Measurements from ENCODE around the gene EPB41L4B. TPM values are rescaled to one million over a fixed set of nuclear protein-coding genes. Genes with fewer than 3 reads are reported as not detected.
"Not testable (repeated sequence)": the region's sequence is repeated elsewhere in the genome, so short reads cannot be mapped to it uniquely, and the experiment has no call there.

Gene EPB41L4B
- total RNA-seq (10 to 100 TPM in 2 of 10 donors, 1 to 10 TPM in 8; 2.4 to 15.2 (median 4.7) TPM), polyA plus RNA-seq (1 to 10 TPM in 1 of 2 donors, under 1 TPM in 1; 0.20 to 3.4 TPM)
- long read RNA-seq, donor 1, full-length matches to known transcripts, result 3 of 31 reads
- long read RNA-seq, donor 1, partial matches to known transcripts, result 6 of 31 reads
- long read RNA-seq, donor 1, other reads (novel, unspliced or antisense), result 22 of 31 reads
- long read RNA-seq, donor 2, full-length matches to known transcripts, result 1 of 18 reads
- long read RNA-seq, donor 2, partial matches to known transcripts, result 4 of 18 reads
- long read RNA-seq, donor 2, other reads (novel, unspliced or antisense), result 13 of 18 reads
- long read RNA-seq, donor 3, full-length matches to known transcripts, result 1 of 9 reads
- long read RNA-seq, donor 3, partial matches to known transcripts, result 7 of 9 reads
- long read RNA-seq, donor 3, other reads (novel, unspliced or antisense), result 1 of 9 reads

GRCh38 chr9:109320742-109321448 lies at the start of gene EPB41L4B:
Gene EPB41L4B, minus strand, starts transcription at chr9:109321059. Its CDS starts 613 bp downstream, at chr9:109320446.
- DNase-seq, result peak; percentile 81 to 85
- no peaks in the 10 kb centered on the region for H3K9me3 ChIP-seq
- no peak within 1 kb of the TSS for H3K27ac ChIP-seq
- peak; percentile 73 to 92 (median 90) for TF ChIP-seq CTCF (IDR thresholded peaks at IDR 0.05)
- intact Hi-C loops (cut with DNase I), result loop anchor here in 6 of 10 donors (2.0 to 10.0 kb wide), 5 partner anchors 76 to 436 kb away; no protein-coding TSS in a partner anchor
- peaks cover 2 to 24% (median 10%) of the 10 kb centered on the region in 9 donors for H3K4me1 ChIP-seq
- 1% methylated on average over 49 to 67 of the region's 72 CpGs for WGBS, 2 donors
- H3K36me3 ChIP-seq, result no peaks in the 10 kb centered on the region
- peak within 1 kb of the TSS; percentile 18 to 54 (median 48) for H3K4me3 ChIP-seq
- peaks cover 0 to 71% (median 36%) of the 10 kb centered on the region in 7 donors for H3K27me3 ChIP-seq
- peak; percentile 79 to 94 (median 90) for ATAC-seq

GRCh38 chr9:109369285-109369684 lies 48.4 kb upstream of the EPB41L4B start:
- Histone ChIP-seq H3K4me1 (no peaks in the 10 kb centered on the region), H3K36me3 (no peaks in the 10 kb centered on the region), H3K4me3 (no peak overlapping the region), H3K27me3 (no peaks in the 10 kb centered on the region), H3K27ac (no peak overlapping the region), H3K9me3 (peaks cover 0 to 4% (median 0%) of the 10 kb centered on the region in 11 donors)
- DNase-seq (no peak), ATAC-seq (no peak)
- WGBS, 2 donors, result 59 to 63% methylated on average over 2 of the region's 2 CpGs
- no peak for TF ChIP-seq CTCF (IDR thresholded peaks at IDR 0.05)
- intact Hi-C loops (cut with DNase I), result no loop called here

GRCh38 chr9:109360771-109361170 lies 39.9 kb upstream of the EPB41L4B start:
- no peak overlapping the region for H3K4me3 ChIP-seq
- WGBS, 2 donors, result 89 to 91% methylated on average over 5 of the region's 5 CpGs
- H3K4me1 ChIP-seq, result no peaks in the 10 kb centered on the region
- H3K36me3 ChIP-seq, result no peaks in the 10 kb centered on the region
- intact Hi-C loops (cut with DNase I), result no loop called here
- no peaks in the 10 kb centered on the region for H3K27me3 ChIP-seq
- ATAC-seq, result no peak
- no peak for DNase-seq
- TF ChIP-seq CTCF (IDR thresholded peaks at IDR 0.05), result no peak
- H3K9me3 ChIP-seq, result no peaks in the 10 kb centered on the region
- no peak overlapping the region for H3K27ac ChIP-seq

GRCh38 chr9:109358968-109359603 lies 38.2 kb upstream of the EPB41L4B start:
- H3K36me3 ChIP-seq; intact Hi-C loops (cut with DNase I); H3K4me1 ChIP-seq; H3K27me3 ChIP-seq; H3K9me3 ChIP-seq; H3K27ac ChIP-seq; ATAC-seq; DNase-seq; H3K4me3 ChIP-seq: not testable (repeated sequence)
- WGBS, 2 donors, result 83 to 85% methylated on average over 8 of the region's 8 CpGs

All from heart right ventricle (tissue), 16 donors.